Activated T-cell treated with anti-CD3 and anti-CD28 coated beads, Interleukin-2, amount 50 U/mL, for 24 hours (primary cell): ENCODE results near the gene COL4A1.

ENCODE experiments used
- DNase-seq: peaks from one replicate; pipeline ENCODE4 v3.0.0-alpha.2; 2020
- H3K27ac Mint-ChIP-seq: 2 replicates; pipeline ENCODE4 v1.8.0; 2020; ENCODE audit warnings: mild to moderate bottlenecking, mixed read lengths
- H3K27me3 Mint-ChIP-seq: 2 replicates; pipeline ENCODE4 v1.8.0; 2020; ENCODE audit warnings: mixed read lengths
- H3K36me3 Mint-ChIP-seq: 2 replicates; pipeline ENCODE4 v1.8.0; 2020; ENCODE audit warnings: low read depth, mixed read lengths
- H3K4me1 Mint-ChIP-seq: 2 replicates; pipeline ENCODE4 v1.8.0; 2020; ENCODE audit warnings: low read depth, mixed read lengths
- H3K4me3 Mint-ChIP-seq: 2 replicates; pipeline ENCODE4 v1.8.0; 2020; ENCODE audit warnings: mild to moderate bottlenecking, moderate library complexity, mixed read lengths
- H3K9me3 Mint-ChIP-seq: 2 replicates; pipeline ENCODE4 v1.8.0; 2020; ENCODE audit warnings: mixed read lengths

Gene COL4A1

DNA sequence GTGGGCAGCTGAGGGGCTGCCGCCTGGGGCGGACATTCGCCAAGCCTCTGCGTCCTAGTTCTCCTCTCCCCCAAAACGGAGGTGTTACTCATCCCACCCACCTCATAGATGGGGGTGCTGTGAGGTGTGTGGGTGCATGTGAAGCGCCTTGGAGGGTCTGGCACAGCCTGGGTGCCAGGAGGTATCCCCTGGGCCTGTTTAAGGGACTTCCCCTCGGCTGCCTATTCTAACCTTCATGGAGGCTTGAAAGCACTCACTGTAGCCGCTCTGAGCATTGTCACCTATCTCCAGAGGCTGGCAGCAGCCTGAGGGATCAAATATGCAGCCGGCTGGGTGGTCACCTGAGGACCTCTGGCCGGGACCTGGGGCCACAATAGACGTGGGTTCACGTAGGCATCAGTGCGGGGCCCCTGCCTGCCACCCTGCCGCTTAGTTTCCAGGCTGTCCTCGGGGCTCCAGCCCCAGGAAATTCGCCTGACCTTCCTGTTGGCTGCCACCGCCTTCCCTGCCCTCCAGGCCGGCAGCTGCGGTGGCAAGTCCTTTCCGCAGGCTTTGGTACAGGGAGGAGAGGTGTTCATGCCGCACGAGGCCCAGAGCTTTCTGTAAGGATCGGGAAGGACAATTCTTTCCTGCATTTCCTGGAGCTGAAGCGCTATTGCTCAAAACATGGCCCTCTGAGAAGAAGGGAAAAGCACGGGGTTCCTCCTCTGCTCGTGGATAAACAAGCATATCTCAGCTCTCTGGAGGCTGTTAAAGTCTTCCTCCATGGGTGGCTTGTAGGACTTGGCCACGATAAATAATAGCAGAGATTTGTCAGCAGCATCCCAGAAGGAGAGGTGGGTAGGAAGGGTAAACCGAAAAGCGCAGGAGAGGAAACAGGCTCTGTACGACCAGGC is 4.7 kb upstream of the COL4A1 start:
- Mint-ChIP-seq H3K27ac (no peak overlapping the region), H3K36me3 (no peaks in the 10 kb centered on the region), H3K4me3 (no peak overlapping the region), H3K4me1 (peaks cover 12% of the 10 kb centered on the region), H3K9me3 (no peaks in the 10 kb centered on the region), H3K27me3 (peaks cover 81% of the 10 kb centered on the region)
- DNase-seq: no peak

DNA sequence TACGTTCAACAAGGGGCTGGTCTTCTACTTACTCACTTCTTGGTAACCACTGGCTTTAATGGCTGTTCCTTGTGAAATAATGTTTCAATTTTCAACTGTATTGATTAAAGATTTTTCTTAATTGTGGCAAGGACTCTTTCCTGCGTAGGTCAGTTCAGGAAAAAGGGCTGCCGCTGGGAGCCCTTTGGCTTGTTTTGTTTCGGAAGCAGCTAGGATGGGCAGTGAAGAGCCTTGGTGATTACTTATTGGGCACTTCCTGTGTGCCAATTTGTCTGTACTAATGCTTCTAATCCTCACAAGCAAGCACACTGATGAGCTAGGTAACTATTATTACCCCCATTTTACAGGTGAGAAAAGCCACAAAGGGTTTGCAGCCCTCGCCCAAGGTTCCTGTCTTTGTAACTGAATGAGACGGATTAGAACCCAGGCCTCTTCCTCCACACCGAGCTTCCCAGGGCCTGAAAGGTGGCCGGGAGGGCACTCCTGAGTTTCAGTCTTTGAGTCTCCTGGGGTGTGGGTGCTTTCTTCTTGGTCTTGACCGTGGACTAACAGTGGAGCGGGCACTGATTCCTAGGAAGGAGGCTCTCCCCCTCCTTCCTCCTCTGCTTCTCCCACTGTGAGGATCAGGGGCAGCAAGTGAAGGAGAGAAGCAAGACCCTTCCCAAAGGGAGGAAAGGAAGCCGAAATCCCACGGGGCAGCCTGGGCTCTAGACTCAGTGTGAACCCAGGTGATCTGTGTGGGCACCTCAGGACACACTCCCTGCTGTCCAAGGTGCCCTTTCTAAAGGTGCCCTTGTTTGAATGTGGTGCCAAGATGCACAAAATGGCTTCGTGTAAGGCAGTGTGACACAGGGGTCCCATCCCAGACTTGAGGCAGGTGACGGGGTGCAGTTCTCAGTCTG is 3.8 kb upstream of the COL4A1 start:
- Mint-ChIP-seq H3K9me3 (no peaks in the 10 kb centered on the region), H3K27ac (no peak overlapping the region), H3K27me3 (peaks cover 77% of the 10 kb centered on the region), H3K36me3 (no peaks in the 10 kb centered on the region), H3K4me1 (peaks cover 12% of the 10 kb centered on the region), H3K4me3 (no peak overlapping the region)
- DNase-seq: no peak

DNA sequence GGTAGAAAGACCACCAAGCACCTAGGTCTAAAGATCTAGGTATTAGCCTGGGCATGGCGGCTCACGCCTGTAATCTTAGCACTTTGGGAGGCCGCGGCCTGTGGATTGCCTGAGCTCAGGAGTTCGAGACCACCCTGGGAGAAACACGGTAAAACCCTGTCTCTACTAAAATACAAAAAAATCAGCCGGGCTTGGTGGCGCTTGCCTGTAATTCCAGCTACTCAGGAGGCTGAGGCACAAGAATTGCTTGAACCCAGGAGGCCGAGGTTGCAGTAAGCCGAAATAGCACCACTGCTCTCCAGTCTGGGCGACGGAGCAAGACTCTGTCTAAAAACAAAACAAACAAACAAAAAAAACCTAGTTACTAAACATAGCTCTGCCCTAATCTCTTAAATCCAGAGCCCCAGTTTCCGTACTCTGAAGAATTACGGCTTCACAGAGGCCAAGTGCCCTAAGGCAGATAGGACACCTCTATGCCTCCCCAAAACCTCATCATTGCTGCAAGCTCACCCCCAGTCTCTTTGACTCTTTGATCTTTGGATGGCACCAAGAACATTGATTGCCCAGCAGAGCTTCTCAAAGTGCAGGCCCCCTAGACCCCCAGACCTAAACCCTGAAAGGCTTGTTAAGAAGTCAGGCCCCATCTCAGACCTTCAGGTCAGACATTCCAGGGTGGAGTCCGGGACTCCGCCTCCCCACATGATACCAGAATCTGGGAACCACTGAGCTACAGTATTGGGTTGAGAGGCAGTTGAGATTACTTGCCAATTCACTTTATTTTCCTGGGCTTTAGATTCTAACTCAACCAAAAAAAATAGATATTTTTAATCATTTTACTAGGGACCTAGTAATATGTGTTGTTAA is 2.9 kb upstream of the COL4A1 start:
- Mint-ChIP-seq H3K9me3 (no peaks in the 10 kb centered on the region), H3K4me1 (peaks cover 14% of the 10 kb centered on the region), H3K4me3 (no peak overlapping the region), H3K27ac (no peak overlapping the region), H3K27me3 (peaks cover 77% of the 10 kb centered on the region), H3K36me3 (no peaks in the 10 kb centered on the region)
- DNase-seq: no peak

DNA sequence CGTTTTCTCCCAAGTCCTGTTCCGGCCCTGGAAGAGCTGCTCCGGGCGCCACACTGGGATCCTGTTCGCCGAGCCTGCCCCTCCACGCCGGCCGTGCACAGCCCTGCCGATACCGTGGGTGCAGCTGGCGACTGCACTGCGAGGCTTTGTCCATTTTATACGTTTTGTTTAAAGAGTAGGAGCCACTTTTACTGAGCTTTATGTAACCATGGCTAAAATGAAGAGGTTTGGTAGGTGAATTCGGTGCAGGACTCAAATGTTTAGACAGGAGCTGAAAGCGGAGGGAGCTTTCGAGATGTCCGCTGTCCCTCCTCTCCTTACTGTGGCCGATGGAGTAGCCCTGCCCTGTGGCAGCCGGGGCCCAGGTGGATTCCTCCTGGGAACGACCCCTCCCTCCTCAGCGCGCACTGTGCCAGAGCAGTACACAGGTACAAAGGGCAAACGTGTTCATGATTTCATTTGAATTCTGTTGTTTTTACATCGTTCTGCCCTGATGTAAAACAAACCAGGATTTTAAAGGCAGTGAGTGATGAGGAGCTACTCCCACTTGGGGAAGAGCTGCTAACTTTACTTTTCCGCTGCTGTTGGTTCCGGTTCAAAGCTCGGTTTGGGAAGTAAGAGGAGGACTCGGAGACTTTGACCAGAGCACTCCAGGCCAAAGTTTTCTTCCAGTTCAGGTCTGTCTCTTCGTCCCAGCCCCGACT is 1.9 kb upstream of the COL4A1 start:
- peaks cover 79% of the 10 kb centered on the region for H3K27me3 Mint-ChIP-seq
- H3K36me3 Mint-ChIP-seq: no peaks in the 10 kb centered on the region
- H3K9me3 Mint-ChIP-seq: no peaks in the 10 kb centered on the region
- H3K4me1 Mint-ChIP-seq: peaks cover 14% of the 10 kb centered on the region
- H3K4me3 Mint-ChIP-seq: no peak overlapping the region
- no peak overlapping the region for H3K27ac Mint-ChIP-seq
- DNase-seq: no peak

DNA sequence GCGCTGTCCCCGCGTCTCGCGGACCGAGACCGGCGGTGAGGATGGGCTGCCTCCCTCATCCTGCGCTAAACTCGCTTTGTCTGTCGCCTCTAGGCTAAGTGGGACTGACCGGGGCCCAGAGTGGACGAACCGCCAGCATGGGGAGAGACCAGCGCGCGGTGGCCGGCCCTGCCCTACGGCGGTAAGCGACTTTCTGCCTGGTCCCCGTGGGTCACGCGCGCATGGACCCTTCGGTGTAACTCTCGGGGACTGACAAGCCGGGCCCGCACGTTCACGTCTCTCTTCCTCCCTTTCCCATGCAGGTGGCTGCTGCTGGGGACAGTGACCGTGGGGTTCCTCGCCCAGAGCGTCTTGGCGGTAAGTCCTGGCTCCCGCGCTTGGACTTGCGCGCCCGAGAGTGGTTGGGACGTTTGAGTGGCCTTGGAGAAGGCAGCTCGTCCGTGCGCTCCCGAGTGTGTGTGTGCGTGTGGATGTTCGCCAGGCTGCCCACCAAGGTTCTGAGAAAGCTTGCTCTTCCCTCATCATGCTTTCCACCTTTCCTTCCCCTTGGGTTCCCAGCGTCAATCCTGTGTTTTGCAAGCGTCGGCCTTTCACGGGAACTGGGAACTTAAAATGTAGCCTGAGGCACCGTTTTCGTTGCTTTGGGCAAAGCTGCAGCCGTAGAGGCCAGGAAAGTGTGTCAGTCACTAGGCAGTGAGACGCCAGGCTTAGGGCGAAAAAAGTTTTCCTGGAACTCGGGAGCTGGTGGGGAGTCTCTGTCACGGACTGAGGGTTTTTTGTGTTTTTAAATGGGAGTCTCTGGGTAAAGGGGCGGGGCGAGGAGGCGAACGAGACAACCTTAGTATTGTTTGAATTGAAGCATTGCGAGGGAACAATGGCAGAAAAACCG is 1.1 kb upstream of the COL4A1 start:
- Mint-ChIP-seq H3K27me3 (peaks cover 84% of the 10 kb centered on the region), H3K36me3 (no peaks in the 10 kb centered on the region), H3K9me3 (no peaks in the 10 kb centered on the region), H3K4me1 (peaks cover 14% of the 10 kb centered on the region), H3K4me3 (peak overlapping the region; percentile 6), H3K27ac (no peak overlapping the region)
- DNase-seq: no peak

DNA sequence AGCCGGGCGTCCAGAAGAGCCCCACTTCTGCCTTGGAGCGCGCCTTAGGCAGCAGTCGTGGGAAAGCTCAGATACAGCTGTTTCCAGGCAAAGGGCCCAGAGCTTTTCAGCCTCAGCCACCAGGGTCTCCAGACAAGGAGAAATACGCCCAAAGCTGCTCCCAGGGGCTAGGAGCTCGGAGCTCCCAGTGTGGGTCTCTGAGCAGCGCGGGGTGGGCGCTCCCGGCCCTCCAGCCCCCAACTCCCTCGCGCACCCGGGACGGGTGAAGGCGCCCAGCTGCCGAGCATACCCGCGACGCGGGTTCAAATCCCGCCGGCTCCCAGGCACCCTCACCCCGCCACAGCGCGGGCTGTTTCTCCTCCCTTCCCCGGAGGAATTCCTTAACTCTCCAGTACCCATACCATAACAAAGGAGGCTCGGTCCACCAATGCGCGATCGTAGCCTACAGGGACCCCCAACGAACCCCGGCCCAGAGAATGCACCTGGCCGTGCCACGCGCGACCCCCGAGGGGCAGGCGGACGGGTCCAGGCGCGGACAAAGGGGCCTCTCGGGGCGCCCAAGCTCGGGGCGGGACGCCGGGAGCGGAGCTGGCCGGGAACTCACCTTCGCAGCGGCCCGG is 507 bp downstream of the COL4A1 start:
- Mint-ChIP-seq H3K36me3 (no peaks in the 10 kb centered on the region), H3K4me3 (no peak overlapping the region), H3K27me3 (peaks cover 81% of the 10 kb centered on the region), H3K4me1 (peaks cover 14% of the 10 kb centered on the region), H3K9me3 (no peaks in the 10 kb centered on the region), H3K27ac (no peak overlapping the region)
- no peak for DNase-seq

DNA sequence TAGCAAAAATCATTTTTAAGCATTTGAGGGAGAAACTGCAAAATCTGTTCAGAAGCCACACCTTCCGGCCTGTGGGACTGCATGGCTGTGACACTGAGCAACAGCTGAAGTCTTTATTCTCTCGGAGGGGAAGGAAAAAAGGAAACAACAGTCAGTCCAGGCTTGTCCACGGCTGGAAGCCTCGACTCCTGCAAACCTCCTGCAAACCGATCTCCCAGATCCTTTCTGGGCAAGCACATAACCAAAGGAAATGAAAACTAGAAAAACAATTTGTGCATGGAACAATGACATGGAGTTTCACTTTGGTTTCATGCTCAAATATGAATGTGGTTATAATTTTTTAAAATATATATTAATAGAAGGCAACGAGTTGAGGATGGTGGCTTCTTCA is 1.0 kb downstream of the COL4A1 start:
- H3K9me3 Mint-ChIP-seq: no peaks in the 10 kb centered on the region
- no peak for DNase-seq
- H3K4me1 Mint-ChIP-seq: peaks cover 14% of the 10 kb centered on the region
- peaks cover 81% of the 10 kb centered on the region for H3K27me3 Mint-ChIP-seq
- no peak overlapping the region for H3K4me3 Mint-ChIP-seq
- H3K36me3 Mint-ChIP-seq: no peaks in the 10 kb centered on the region
- no peak overlapping the region for H3K27ac Mint-ChIP-seq

DNA sequence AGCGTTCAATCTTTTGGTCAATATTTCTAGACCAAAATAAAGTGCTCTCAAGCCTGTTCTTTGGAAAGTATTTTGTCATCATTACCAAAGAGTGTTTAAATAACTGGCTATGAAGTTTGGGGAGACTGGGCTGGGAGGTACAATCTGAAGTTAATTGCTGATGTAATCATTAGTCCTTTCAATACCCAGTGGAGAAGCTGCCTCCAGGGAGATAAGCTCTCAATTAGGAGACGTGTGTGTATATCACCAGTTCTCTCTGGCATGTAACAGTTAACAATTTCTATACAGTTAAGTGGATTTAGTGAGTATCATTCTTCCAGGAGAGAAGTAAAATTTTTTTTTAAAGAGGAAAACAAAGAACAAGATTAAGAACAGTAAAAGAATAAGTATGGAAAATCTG is 1.4 kb downstream of the COL4A1 start:
- Mint-ChIP-seq H3K9me3 (no peaks in the 10 kb centered on the region), H3K27me3 (peaks cover 78% of the 10 kb centered on the region), H3K4me3 (no peak overlapping the region), H3K36me3 (no peaks in the 10 kb centered on the region), H3K4me1 (peaks cover 14% of the 10 kb centered on the region), H3K27ac (no peak overlapping the region)
- no peak for DNase-seq

DNA sequence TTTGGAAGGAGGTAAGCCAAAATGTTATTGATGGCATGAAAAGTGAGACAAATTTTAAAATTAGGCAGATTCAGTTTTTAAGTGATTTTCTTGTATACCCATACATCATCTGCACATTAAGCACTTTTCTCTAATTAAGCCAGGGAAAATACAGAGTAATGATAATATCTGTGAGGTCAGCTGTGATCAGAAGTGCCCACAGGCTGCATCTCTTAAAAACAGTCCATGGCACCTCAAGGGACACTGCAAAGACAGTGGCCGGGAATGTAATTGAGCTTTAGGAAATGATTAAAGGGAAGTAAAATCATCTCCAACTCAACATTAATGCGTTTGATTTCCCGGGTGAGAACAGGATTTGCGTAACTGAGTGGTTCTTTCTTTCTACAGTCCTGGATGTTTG is 2.0 kb downstream of the COL4A1 start:
- Mint-ChIP-seq H3K27me3 (peaks cover 77% of the 10 kb centered on the region), H3K36me3 (no peaks in the 10 kb centered on the region), H3K9me3 (no peaks in the 10 kb centered on the region), H3K4me1 (peaks cover 14% of the 10 kb centered on the region), H3K4me3 (no peak overlapping the region), H3K27ac (no peak overlapping the region)
- no peak for DNase-seq

DNA sequence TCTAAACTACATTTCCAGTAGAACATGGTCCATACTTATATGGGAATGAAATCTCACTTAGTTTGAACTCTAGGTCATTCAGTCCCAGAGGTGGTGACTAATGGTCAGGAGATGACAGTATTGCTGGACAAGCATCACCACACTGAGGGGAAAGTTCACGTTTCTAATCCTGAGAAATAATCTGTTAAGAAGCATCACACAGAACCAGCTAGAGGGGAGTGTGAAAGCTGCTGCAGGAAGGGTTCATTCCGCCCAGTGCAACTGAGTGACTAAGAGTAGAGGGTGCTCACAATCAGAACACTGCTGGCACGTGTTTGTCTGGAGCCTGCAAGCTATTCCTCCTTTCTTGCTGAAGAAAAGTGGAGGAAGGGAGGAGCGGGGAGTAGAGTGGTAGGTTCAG is 2.7 kb downstream of the COL4A1 start:
- Mint-ChIP-seq H3K4me3 (no peak overlapping the region), H3K4me1 (peaks cover 14% of the 10 kb centered on the region), H3K9me3 (no peaks in the 10 kb centered on the region), H3K27me3 (peaks cover 73% of the 10 kb centered on the region), H3K36me3 (no peaks in the 10 kb centered on the region), H3K27ac (no peak overlapping the region)
- no peak for DNase-seq

DNA sequence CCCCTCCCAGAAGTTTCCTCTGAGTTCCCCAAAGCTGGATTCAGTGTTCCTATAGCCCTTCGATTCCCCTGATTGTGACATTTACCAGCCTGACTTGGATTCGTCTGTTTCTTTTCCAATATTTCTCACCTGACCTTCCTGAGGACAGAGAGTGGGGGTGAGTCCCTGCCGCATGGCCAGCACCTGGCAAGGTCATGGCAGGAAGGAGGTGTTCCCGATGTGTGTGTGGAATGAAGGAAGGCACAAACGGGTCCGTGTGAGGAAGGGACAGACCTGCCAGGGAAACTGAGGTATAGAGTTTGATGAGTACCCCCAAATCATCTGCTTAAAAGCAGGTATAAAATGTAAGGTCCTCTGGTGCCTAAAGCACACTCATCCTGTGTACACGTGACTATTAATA is 3.3 kb downstream of the COL4A1 start:
- Mint-ChIP-seq H3K36me3 (no peaks in the 10 kb centered on the region), H3K9me3 (no peaks in the 10 kb centered on the region), H3K27ac (no peak overlapping the region), H3K27me3 (peaks cover 72% of the 10 kb centered on the region), H3K4me3 (no peak overlapping the region), H3K4me1 (peaks cover 14% of the 10 kb centered on the region)
- no peak for DNase-seq

DNA sequence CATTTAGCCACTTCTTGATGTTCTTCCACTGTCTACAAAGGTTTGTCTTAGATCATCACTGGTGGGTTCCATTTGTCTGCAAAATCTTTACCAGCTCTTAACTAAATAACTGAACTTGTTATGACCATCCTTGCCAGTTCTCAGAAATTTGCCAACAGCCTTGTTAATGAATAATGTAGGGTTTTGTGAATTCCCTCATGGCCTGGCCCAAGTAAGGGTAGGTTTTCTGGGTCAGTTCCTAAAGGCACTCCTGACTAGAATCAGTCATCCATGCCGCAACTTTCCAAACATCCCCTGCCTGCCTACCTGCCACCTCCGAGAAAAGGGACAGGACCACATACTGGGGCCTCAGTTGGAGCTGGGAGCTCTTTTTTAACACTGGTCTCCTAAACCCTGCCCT is 4.0 kb downstream of the COL4A1 start:
- H3K27me3 Mint-ChIP-seq: peaks cover 72% of the 10 kb centered on the region
- H3K4me1 Mint-ChIP-seq: peaks cover 12% of the 10 kb centered on the region
- no peak overlapping the region for H3K4me3 Mint-ChIP-seq

More for the DNA sequence above, 4.0 kb downstream of the COL4A1 start:
- no peaks in the 10 kb centered on the region for H3K36me3 Mint-ChIP-seq
- no peak for DNase-seq
- H3K27ac Mint-ChIP-seq: no peak overlapping the region
- H3K9me3 Mint-ChIP-seq: no peaks in the 10 kb centered on the region
